Measurements from ENCODE around the gene CHIT1. TPM values are rescaled to one million over a fixed set of nuclear protein-coding genes. Genes with fewer than 3 reads are reported as not detected.

Gene CHIT1
- polyA plus RNA-seq, 1 donor from 2014 or later: not detected

DNA sequence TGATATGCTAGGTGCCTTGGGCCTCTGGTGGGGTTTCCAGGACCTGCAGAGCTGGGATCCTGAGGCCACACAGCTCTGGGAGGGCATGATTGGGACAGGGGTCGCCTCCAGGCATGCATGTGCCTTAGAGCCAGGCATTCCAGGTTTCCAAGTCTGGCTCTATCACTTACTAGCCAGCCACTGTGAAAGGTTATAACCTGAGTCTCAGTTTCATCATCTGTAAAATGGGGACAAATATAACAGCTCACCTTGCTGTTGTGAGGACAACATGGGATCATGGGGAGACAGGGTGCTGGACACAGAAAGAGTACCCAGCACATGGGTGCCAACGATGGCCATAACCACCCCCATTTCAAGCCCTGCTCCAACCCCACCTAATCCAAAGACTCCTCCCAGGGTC, 45.6 kb downstream of the CHIT1 start:
- Histone ChIP-seq H3K9ac (ENCODE audit: low read length) (no peak overlapping the region), H3K36me3 (ENCODE audit: insufficient read depth, low read length) (no peaks in the 10 kb centered on the region), H3K9me2 (ENCODE audit: insufficient read depth, low read length) (no peaks in the 10 kb centered on the region), H3K4me2 (ENCODE audit: low read length) (no peak overlapping the region), H3K9me3 (ENCODE audit: low read length) (no peaks in the 10 kb centered on the region), H3F3A (ENCODE audit: insufficient read depth, low read length, poor library complexity, severe bottlenecking) (no peaks in the 10 kb centered on the region), H3K27me3 (ENCODE audit: insufficient read depth, low read depth, low read length) (no peaks in the 10 kb centered on the region), H4K20me1 (ENCODE audit: insufficient read depth) (no peaks in the 10 kb centered on the region), H3K4me3 (ENCODE audit: low read length) (no peak overlapping the region), H3K27ac (ENCODE audit: low read length) (no peak overlapping the region), H3K79me2 (replicated peaks; ENCODE audit: insufficient read depth, low read length) (no peaks in the 10 kb centered on the region), H2AFZ (ENCODE audit: low read depth, low read length) (no peak overlapping the region)
- TF ChIP-seq, protein P1, sequence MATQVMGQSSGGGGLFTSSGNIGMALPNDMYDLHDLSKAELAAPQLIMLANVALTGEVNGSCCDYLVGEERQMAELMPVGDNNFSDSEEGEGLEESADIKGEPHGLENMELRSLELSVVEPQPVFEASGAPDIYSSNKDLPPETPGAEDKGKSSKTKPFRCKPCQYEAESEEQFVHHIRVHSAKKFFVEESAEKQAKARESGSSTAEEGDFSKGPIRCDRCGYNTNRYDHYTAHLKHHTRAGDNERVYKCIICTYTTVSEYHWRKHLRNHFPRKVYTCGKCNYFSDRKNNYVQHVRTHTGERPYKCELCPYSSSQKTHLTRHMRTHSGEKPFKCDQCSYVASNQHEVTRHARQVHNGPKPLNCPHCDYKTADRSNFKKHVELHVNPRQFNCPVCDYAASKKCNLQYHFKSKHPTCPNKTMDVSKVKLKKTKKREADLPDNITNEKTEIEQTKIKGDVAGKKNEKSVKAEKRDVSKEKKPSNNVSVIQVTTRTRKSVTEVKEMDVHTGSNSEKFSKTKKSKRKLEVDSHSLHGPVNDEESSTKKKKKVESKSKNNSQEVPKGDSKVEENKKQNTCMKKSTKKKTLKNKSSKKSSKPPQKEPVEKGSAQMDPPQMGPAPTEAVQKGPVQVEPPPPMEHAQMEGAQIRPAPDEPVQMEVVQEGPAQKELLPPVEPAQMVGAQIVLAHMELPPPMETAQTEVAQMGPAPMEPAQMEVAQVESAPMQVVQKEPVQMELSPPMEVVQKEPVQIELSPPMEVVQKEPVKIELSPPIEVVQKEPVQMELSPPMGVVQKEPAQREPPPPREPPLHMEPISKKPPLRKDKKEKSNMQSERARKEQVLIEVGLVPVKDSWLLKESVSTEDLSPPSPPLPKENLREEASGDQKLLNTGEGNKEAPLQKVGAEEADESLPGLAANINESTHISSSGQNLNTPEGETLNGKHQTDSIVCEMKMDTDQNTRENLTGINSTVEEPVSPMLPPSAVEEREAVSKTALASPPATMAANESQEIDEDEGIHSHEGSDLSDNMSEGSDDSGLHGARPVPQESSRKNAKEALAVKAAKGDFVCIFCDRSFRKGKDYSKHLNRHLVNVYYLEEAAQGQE (IDR thresholded peaks at IDR 0.05; ENCODE audit: borderline replicate concordance): no peak
- TF ChIP-seq POLR2AphosphoS5 (IDR thresholded peaks at IDR 0.05): no peak
- TF ChIP-seq SMC3 (conservative IDR thresholded peaks at IDR 0.05; ENCODE audit: poor library complexity): no peak
- TF ChIP-seq EZH2 (IDR thresholded peaks at IDR 0.05; ENCODE audit: borderline replicate concordance, insufficient read depth, low read length, poor library complexity, severe bottlenecking): no peak
- no peak for TF ChIP-seq MXI1 (conservative IDR thresholded peaks at IDR 0.05; ENCODE audit: poor library complexity, severe bottlenecking)
- TF ChIP-seq RAD21 (conservative IDR thresholded peaks at IDR 0.05): no peak
- TF ChIP-seq TAF1 (IDR thresholded peaks at IDR 0.05; ENCODE audit: low read depth): no peak
- TF ChIP-seq, protein P2, sequence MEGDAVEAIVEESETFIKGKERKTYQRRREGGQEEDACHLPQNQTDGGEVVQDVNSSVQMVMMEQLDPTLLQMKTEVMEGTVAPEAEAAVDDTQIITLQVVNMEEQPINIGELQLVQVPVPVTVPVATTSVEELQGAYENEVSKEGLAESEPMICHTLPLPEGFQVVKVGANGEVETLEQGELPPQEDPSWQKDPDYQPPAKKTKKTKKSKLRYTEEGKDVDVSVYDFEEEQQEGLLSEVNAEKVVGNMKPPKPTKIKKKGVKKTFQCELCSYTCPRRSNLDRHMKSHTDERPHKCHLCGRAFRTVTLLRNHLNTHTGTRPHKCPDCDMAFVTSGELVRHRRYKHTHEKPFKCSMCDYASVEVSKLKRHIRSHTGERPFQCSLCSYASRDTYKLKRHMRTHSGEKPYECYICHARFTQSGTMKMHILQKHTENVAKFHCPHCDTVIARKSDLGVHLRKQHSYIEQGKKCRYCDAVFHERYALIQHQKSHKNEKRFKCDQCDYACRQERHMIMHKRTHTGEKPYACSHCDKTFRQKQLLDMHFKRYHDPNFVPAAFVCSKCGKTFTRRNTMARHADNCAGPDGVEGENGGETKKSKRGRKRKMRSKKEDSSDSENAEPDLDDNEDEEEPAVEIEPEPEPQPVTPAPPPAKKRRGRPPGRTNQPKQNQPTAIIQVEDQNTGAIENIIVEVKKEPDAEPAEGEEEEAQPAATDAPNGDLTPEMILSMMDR (IDR thresholded peaks at IDR 0.05; ENCODE audit: poor library complexity, severe bottlenecking): no peak
- no peak for TF ChIP-seq EP300 (conservative IDR thresholded peaks at IDR 0.05; ENCODE audit: poor library complexity, severe bottlenecking)

DNA sequence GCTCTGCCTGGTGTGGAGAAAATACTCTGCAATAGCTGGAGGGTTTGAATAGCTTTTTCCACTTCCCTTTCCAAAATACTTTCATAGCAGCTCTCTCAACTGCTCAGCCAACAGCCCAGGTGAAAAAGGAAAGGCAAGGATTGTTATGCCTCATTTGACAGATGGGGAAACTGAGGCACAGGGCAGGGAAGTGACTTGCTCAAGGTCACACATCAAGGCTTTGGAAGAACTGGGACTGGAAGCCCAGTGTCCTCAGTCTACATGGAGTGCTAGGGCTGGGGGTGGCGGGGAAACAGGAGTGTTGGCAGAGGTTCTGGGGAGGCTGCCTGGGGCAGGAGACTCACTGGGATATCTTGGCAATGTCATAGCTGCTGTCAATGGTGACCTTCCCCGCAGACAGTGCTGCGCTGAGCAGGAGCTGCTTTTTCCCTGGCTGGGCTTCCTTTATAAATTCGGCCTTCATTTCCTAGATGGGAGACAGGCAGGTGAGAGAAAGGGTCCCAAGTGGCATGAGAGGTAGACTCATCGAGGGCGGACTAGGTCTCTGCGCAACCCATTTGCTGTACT, 47.0 kb downstream of the CHIT1 start:
- Histone ChIP-seq H3K36me3 (ENCODE audit: insufficient read depth, low read length) (no peaks in the 10 kb centered on the region), H2AFZ (ENCODE audit: low read depth, low read length) (no peak overlapping the region), H3F3A (ENCODE audit: insufficient read depth, low read length, poor library complexity, severe bottlenecking) (no peaks in the 10 kb centered on the region), H3K4me3 (ENCODE audit: low read length) (no peak overlapping the region), H3K4me2 (ENCODE audit: low read length) (no peak overlapping the region), H3K27me3 (ENCODE audit: insufficient read depth, low read depth, low read length) (no peaks in the 10 kb centered on the region), H3K9ac (ENCODE audit: low read length) (no peak overlapping the region), H4K20me1 (ENCODE audit: insufficient read depth) (no peaks in the 10 kb centered on the region), H3K9me2 (ENCODE audit: insufficient read depth, low read length) (no peaks in the 10 kb centered on the region), H3K79me2 (replicated peaks; ENCODE audit: insufficient read depth, low read length) (no peaks in the 10 kb centered on the region), H3K27ac (ENCODE audit: low read length) (no peak overlapping the region), H3K9me3 (ENCODE audit: low read length) (no peaks in the 10 kb centered on the region)
- no peak for TF ChIP-seq EZH2 (IDR thresholded peaks at IDR 0.05; ENCODE audit: borderline replicate concordance, insufficient read depth, low read length, poor library complexity, severe bottlenecking)
- TF ChIP-seq POLR2AphosphoS5 (IDR thresholded peaks at IDR 0.05): no peak
- TF ChIP-seq RAD21 (conservative IDR thresholded peaks at IDR 0.05): no peak
